SK-N-SH treated with all-trans-retinoic acid at 6 μM for 48 hours (cell line): ENCODE data around the gene DIO1.

Source experiments
- ARNTL ChIP-seq: fragments of 450-650 bp; formaldehyde crosslinking; IDR thresholded peaks from 2 replicates; pipeline ENCODE4 v1.5.0; 2020; ENCODE audit warnings: low read depth, mild to moderate bottlenecking, moderate library complexity, borderline replicate concordance
- ZFP30 ChIP-seq: fragments of 450-650 bp; formaldehyde crosslinking; IDR thresholded peaks from 2 replicates; pipeline ENCODE4 v1.5.0; 2022; ENCODE audit warnings: mild to moderate bottlenecking, moderate library complexity
- TF ChIP-seq, protein P1 (sequence below): fragments of 250-450 bp; sonication (Bioruptor Pico); IDR thresholded peaks from 2 replicates; pipeline ENCODE4 v1.8.0; 2020; ENCODE audit warnings: mild to moderate bottlenecking, moderate library complexity, borderline replicate concordance

DNA sequence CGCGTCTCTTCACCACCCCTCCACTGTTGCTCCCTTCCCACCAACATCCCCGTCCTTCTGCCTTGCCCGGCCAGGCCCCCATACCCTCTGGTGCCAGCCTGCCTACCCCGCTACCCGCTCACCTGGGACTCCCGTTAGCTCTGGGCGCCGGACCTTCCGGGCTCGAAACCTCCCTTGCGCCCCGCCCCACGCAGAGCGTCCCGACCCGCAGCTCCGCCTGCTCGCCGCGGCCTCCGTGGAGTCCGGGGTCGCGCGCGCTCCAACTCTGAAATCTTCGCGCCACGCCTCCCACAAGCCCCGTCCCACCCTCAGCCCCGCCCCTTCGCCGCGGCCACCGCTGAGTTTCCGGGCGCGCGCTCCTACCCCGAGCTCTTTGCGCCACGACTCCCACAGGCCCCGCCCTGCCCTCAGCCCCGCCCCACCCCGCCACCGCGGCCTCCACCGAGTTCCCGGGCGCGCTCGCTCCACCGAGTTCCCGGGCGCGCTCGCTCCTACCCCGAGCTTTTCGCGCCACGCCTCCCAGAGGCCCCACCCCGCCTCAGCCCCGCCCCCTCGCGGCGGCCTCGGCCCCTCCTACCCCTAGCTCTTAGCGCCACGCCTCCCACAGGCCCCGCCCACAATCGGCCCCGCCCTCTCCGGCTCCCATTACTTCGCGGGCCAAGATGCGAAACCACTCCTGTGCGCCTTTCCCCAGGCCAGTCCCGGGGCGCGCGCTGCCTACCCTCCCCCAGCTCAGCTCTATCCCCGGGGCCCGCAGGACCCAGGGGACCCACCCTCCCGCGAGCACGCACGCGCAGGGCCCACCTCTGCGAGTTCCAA is 51.7 kb downstream of the DIO1 start, which contains the start of gene IFT25:
- TF ChIP-seq, protein P1, sequence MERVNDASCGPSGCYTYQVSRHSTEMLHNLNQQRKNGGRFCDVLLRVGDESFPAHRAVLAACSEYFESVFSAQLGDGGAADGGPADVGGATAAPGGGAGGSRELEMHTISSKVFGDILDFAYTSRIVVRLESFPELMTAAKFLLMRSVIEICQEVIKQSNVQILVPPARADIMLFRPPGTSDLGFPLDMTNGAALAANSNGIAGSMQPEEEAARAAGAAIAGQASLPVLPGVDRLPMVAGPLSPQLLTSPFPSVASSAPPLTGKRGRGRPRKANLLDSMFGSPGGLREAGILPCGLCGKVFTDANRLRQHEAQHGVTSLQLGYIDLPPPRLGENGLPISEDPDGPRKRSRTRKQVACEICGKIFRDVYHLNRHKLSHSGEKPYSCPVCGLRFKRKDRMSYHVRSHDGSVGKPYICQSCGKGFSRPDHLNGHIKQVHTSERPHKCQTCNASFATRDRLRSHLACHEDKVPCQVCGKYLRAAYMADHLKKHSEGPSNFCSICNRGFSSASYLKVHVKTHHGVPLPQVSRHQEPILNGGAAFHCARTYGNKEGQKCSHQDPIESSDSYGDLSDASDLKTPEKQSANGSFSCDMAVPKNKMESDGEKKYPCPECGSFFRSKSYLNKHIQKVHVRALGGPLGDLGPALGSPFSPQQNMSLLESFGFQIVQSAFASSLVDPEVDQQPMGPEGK (CRISPR knock-in tag), result no peak
- TF ChIP-seq ARNTL (CRISPR knock-in tag), result no peak
- no peak for TF ChIP-seq ZFP30 (CRISPR knock-in tag)
